Activated CD4-positive, CD25-positive, alpha-beta regulatory T cell treated with anti-CD3 and anti-CD28 coated beads, Interleukin-2, amount 50 U/mL, for 72 hours (primary cell): ENCODE data around the gene ATP6AP2.
A peak's percentile ranks its signal among the peaks of the same experiment; 100 is the strongest.

Source experiments
- DNase-seq: peaks from one replicate; pipeline ENCODE4 v3.0.0; 2021

The ATP6AP2 gene

GRCh38 chrX:40646489-40647306 is 65.9 kb downstream of the ATP6AP2 start:
- DNase-seq = peak; percentile 59

GRCh38 chrX:40647307-40648197 is 66.8 kb downstream of the ATP6AP2 start, which contains the start of gene CXorf38:
CXorf38 (minus strand) TSS chrX:40647561; CDS start chrX:40647520, 41 bp downstream.
- DNase-seq = peak; percentile 99

- DNase-seq = peak; percentile 75
Measured at GRCh38 chrX:40651620-40652223, 71.0 kb downstream of the ATP6AP2 start.

GRCh38 chrX:40652664-40653063 is 71.9 kb downstream of the ATP6AP2 start:
- no peak for DNase-seq

- DNase-seq = no peak
Measured at GRCh38 chrX:40653535-40653934, 72.8 kb downstream of the ATP6AP2 start.
